GM19025 (cell line): ENCODE data around the gene ADIPOR1.

Experiments
- ATAC-seq: cut with Tn5 transposase; IDR thresholded peaks from one replicate; pipeline ENCODE4 v1.9.1; 2021; ENCODE audit warnings: mild to moderate bottlenecking, low read depth, moderate library complexity; ENCODE audit not compliant: unreplicated experiment

Gene ADIPOR1

DNA sequence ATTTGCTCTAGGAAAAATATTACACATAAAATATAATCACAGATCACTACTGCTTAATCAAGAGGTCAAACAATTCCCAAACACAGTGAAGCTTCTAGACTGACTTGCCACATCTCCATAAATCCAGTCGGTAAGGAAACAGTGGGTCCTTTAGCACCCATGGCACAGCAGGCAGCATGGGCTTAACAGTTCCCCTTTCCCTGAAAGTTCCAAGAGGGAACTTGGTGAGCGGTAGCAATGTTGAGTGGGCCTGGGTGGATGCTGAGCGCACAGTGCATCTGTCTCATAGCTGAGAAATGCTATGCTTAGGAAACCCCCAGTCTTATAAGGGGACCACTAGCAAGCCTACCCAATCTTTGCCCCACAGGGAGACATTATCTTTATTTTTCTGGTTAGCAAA lies 16.7 kb upstream of the ADIPOR1 start:
- no peak for ATAC-seq

DNA sequence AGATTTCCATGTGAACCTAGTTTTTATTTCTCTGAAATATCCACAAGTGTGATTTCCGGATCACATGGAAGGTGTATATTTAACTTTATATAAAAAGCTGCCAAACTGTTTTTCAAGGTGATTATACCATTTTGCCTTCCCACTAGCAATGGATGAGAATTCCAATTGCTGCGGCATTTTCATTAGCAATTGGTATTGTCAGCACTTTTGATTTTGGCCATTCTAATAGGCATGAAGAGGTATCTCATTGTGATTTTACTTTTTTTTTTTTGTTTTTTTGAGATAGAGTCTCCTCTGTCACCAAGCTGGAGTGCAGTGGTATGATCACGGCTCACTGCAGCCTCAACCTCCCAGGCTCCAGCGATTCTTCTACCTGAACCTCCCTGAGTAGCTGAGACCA lies 13.9 kb upstream of the ADIPOR1 start:
- no peak for ATAC-seq

GRCh38 chr1:202968895-202969295 lies 10.8 kb upstream of the ADIPOR1 start:
- no peak for ATAC-seq

GRCh38 chr1:202968351-202968750 lies 10.2 kb upstream of the ADIPOR1 start:
- no peak for ATAC-seq

DNA sequence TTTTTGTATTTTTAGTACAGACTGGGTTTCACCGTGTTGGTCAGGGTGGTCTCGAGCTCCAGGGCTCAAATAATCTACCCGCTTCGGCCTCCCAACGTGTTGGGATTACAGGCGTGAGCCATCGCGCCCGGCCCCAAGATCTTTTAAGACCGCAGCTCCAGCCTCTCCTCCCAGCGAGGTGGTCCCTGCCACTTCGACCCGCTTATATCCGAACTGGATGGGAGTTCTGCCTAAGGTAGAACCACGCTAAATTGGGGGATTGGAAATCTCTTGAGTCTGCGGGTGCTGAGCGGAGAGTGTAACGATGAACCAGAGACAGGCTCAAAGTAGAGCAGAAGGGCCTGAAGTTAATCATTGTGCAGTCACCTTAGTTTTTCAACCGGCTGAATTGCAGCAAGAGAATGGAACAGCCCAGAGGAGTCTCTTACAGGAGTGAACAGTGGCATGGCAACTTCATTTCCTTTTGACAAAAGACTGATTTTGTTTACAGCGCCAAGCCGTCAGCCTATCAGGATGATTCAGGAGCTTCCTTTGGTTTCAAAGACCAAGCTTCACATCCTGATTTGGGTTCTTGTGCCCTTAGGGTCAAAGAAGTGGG lies 9.7 kb upstream of the ADIPOR1 start:
- ATAC-seq, result no peak

- no peak for ATAC-seq
Measured at GRCh38 chr1:202966006-202966898, 8.1 kb upstream of the ADIPOR1 start.

DNA sequence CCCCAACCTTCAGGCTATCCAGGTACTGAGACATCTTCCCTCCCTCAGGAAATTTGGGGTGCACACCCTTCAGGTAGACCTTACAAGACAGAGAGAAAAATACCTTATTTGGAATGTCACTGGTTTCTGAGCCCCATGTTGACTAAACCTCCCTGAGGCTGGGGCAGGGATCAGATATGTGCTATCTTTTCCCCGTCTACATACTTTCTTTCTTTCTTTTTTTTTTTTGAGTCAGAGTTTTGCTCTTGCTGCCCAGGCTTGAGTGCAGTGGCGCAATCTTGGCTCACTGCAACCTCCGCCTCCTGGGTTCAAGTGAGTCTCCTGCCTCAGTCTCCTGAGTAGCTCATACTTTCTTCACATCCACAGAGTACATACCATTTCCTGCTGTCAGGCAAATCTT lies 7.3 kb upstream of the ADIPOR1 start:
- ATAC-seq, result no peak

DNA sequence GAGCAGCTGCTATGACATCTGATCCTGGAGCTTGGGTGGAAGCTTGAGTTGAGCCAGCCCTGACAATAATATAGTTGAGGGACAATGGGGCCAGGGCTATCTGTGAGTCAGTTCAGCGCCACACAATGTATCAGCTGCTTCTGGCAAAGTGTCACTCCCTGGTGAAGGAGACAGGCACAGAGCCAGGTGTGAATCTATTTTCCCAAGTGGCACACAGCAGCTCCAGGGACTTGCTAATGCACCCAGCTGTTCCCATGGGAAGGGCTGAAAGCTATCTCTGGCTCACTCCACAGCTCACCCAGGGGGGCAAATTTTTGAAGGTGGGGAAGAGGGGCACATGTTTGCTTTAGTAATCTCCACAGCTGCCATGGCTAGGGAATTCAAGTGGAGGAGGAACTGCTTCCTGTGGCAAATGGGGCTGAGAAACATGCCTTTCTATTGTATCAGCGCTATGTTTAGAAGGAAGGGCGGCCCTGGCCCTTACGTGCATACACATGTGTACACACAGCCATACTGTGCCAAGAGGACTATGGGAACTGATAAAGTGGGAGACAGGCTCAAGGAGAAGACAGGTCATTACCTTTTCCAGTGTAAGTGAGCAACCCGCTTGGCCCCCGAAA lies 6.8 kb upstream of the ADIPOR1 start:
- no peak for ATAC-seq

DNA sequence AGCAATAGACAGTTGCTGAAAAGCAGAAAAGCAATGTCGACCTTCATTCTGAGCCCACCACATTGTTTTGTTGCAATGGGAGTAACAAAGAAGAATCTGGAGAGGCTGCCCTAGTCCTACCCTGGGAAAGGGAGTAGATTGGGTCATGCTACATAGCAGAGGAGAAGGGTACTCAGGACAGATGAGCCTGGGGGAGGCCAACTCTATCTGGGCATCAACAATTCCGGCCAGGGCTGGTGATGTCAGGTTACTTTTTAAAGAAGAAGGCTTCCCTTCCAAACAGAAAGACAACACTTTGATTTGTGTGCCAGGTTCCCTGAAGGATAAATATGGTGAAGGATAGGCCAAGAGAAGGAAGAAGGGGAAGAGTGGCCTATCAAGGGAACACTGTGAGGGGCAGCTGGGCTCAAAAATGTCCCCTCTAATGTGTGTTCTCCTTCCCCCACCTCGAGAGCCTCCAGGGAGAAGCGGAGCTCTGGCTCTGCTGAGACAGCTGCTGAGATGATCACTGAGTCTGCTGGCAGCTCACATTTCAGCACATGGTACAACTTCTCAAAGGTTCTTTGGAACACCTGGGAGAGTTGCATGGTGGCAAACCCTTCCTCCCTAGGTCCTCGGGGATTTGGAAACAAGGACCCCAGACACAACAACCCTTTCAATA lies 3.2 kb upstream of the ADIPOR1 start:
- no peak for ATAC-seq

DNA sequence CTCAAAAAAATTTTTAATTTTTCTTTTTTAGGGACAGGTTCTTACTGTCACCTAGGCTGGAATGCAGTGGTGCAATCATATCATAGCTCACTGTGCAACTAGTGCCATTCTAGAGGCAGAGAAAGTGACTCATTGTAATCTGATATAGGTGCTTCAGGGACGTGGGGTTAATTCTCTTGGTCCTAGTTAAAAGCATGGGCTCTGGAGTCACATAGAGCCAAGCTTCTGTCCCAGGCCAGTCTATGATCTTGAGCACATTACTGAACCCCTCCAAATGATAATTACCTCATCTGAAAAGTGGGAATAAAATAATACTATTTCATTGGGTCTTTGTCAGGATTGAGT lies 1.1 kb upstream of the ADIPOR1 start:
- no peak for ATAC-seq

DNA sequence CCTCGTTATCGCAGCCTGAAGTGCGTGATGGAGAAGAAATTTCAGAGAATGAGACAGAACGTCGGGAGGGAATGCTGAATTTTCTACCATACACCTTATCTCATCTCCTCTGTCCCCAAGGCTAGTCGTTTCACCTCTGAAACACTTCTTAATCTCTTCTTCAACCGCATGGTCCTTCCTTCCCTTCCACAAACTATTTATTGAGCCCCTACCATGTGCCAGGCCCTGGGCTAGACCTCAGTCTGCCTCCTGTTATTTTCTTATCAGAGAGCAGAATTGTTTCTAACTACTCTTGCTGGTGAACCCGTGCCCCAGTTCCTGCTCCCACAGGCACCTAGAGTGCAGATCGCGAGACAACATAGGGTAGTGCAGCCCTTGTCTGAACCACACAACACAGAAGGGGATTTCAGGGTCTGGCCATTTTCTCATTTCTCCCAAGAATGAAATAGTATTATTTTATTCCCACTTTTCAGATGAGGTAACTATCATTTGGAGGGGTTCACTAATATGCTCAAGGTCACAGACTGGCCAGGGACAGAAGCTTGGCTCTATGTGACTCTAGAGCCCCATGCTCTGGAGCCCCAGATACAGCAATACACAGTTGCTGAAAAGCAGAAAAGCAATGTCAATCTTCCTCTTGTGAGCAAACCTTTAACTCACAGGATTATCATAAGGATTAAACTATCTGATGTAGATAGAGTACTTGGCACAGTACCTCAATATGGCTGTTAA lies 598 bp upstream of the ADIPOR1 start:
- no peak for ATAC-seq

- no peak for ATAC-seq
Measured at GRCh38 chr1:202956969-202957368, 1.1 kb downstream of the ADIPOR1 start.

- ATAC-seq, result no peak
Measured at GRCh38 chr1:202954057-202954745, 3.9 kb downstream of the ADIPOR1 start.

- no peak for ATAC-seq
Measured at GRCh38 chr1:202953392-202953791, 4.7 kb downstream of the ADIPOR1 start.

- no peak for ATAC-seq
Measured at GRCh38 chr1:202952818-202953217, 5.3 kb downstream of the ADIPOR1 start.

GRCh38 chr1:202952099-202952498 lies 6.0 kb downstream of the ADIPOR1 start:
- no peak for ATAC-seq

DNA sequence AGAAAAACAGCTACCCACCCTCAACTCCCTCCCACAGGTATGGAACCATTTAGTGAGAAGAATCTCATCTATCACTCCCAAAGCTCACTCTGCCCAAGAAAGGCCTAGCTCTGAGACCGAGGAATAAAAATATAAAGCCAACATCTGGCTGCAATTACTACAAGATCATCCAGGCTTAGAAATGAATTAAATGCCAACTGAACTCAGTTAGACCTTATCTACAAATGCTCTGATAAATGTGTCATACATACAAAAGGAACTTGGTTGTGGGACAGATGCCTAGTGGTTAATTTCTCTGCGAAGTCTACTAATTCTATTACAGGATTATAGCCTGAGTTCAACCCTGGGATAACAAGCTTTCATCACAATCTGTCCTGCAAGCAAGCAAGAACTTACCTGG lies 6.7 kb downstream of the ADIPOR1 start:
- no peak for ATAC-seq

- ATAC-seq, result no peak
Measured at GRCh38 chr1:202945483-202945882, 12.6 kb downstream of the ADIPOR1 start.

DNA sequence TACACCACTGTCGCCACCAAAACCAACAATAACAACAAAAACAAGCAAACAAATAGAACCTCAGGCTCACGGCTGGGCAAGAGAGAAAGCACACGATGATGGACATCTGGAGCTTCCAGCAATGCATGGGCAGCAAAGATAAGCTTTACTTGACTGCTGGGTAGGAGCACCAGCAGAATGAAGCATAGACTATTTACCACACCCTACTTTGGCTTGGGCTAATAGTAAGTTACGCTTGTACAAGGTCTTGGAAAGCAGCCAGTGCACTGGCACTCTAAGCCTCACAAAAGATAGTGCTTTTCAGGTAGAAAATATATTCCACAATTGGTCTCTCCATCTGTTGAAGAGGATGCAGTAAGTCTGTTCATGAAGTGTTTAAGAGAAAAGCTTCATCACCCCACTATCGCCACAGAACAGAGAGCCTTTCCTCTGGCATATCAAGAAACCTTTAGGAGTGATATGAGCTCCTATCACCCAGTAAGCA lies 13.6 kb downstream of the ADIPOR1 start:
- no peak for ATAC-seq

DNA sequence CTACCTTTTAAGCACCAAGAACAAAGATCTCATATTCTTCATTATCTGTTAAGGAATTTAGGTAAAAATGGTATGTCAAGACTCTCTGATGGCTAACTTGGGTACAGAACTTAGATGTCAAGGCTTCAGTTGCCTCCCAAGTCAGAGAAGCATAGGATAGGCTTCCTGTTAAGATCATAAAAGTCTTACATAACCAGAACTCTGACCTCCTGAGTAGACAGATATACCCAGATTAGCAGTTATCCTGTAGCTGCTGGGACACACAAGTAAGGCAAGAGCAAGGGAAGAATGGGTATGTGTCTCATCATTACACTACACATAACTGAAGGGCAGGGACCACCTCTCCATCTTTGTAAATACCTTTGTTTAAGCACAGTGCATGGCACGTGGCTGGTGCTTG lies 15.7 kb downstream of the ADIPOR1 start:
- ATAC-seq, result no peak
